IMR-90 (cell line): ENCODE measurements around the gene UBAP2L. TPM values are rescaled to one million over a fixed set of nuclear protein-coding genes. Genes with fewer than 3 reads are reported as not detected.
"Not testable (repeated sequence)": the region's sequence is repeated elsewhere in the genome, so short reads cannot be mapped to it uniquely, and the experiment has no call there.

Experiments used
- ATAC-seq: fragments of 200-7000 bp; cut with Tn5 transposase; 2 replicates; pipeline ENCODE4 v1.9.1; 2020; ENCODE audit warnings: low read depth, mild to moderate bottlenecking, moderate library complexity
- BruUV-seq: library from RNA; stranded (reverse); fragments of 400-500 nt; replicated peaks from 2 replicates; lab custom pipeline; 2021; lab: Mats Ljungman, UMichigan
- CTCF ChIA-PET: fragments of 300-600 bp; formaldehyde crosslinking; extraction: SDS; loops from one replicate; lab custom pipeline; 2021; ENCODE audit warnings: antibody characterized with exemption; lab: Yijun Ruan, JAX
- POLR2A ChIA-PET: fragments of 300-600 bp; sonication (Branson Sonifier 250); formaldehyde crosslinking; loops from one replicate; lab custom pipeline; 2022; ENCODE audit warnings: antibody characterized with exemption; ENCODE audit not compliant: unreplicated experiment; lab: Charles Lee
- DNase-seq: peaks from one replicate; pipeline ENCODE4 v3.0.0; 2013
- H2AFZ ChIP-seq: replicated peaks from 2 replicates; pipeline ENCODE3; 2013; ENCODE audit warnings: low read length, mild to moderate bottlenecking; ENCODE audit not compliant: poor library complexity
- H2AK5ac ChIP-seq: 2 replicates; pipeline ENCODE4 v1.6.1; 2013; ENCODE audit warnings: low read depth, low read length, inconsistent platforms
- H2AK9ac ChIP-seq: replicated peaks from 2 replicates; pipeline ENCODE3; 2013; ENCODE audit warnings: mild to moderate bottlenecking, low read depth, low read length, moderate library complexity; ENCODE audit not compliant: poor library complexity
- H2BK120ac ChIP-seq: 2 replicates; pipeline ENCODE4 v1.6.1; 2013; ENCODE audit warnings: low read depth, low read length, inconsistent platforms
- H2BK15ac ChIP-seq: 3 replicates; pipeline ENCODE4 v1.6.1; 2013; ENCODE audit warnings: low read depth, low read length, inconsistent platforms
- H2BK20ac ChIP-seq: 2 replicates; pipeline ENCODE4 v1.6.1; 2013; ENCODE audit warnings: low read depth, mild to moderate bottlenecking, inconsistent platforms, low read length, moderate library complexity
- H2BK5ac ChIP-seq: 2 replicates; pipeline ENCODE4 v1.6.1; 2013; ENCODE audit warnings: mild to moderate bottlenecking, low read depth, low read length, inconsistent platforms; ENCODE audit not compliant: poor library complexity, severe bottlenecking
- H3K14ac ChIP-seq: replicated peaks from 2 replicates; pipeline ENCODE4 v1.6.1; 2013; ENCODE audit warnings: low read depth, low read length, inconsistent platforms
- H3K18ac ChIP-seq: 2 replicates; pipeline ENCODE4 v1.6.1; 2013; ENCODE audit warnings: low read depth, low read length, control low read depth
- H3K23ac ChIP-seq: 2 replicates; pipeline ENCODE4 v1.6.1; 2013; ENCODE audit warnings: low read depth, low read length, inconsistent platforms
- H3K27ac ChIP-seq: 2 replicates; pipeline ENCODE4 v1.5.1; 2013; ENCODE audit warnings: mild to moderate bottlenecking, control low read depth, low read length; ENCODE audit not compliant: insufficient read depth
- H3K27me3 ChIP-seq: 2 replicates; pipeline ENCODE4 v1.6.1; 2013; ENCODE audit warnings: low read length; ENCODE audit not compliant: control insufficient read depth, insufficient read depth
- H3K36me3 ChIP-seq: 2 replicates; pipeline ENCODE4 v1.6.1; 2013; ENCODE audit warnings: low read length, mixed read lengths; ENCODE audit not compliant: control insufficient read depth, insufficient read depth
- H3K4ac ChIP-seq: 2 replicates; pipeline ENCODE4 v1.6.1; 2013; ENCODE audit warnings: low read depth, low read length, inconsistent platforms
- H3K4me1 ChIP-seq: 2 replicates; pipeline ENCODE4 v1.6.1; 2013; ENCODE audit warnings: low read length, mixed read lengths; ENCODE audit not compliant: control insufficient read depth, insufficient read depth
- H3K4me2 ChIP-seq: 2 replicates; pipeline ENCODE4 v1.6.1; 2013; ENCODE audit warnings: low read depth, mild to moderate bottlenecking, control low read depth, low read length, moderate library complexity
- H3K4me3 ChIP-seq: 2 replicates; pipeline ENCODE4 v1.5.1; 2013; ENCODE audit warnings: low read depth, mild to moderate bottlenecking, control low read depth, low read length, moderate library complexity; ENCODE audit not compliant: insufficient read depth
- H3K56ac ChIP-seq: 2 replicates; pipeline ENCODE4 v1.6.1; 2013; ENCODE audit warnings: low read length, inconsistent platforms; ENCODE audit not compliant: insufficient read depth; ENCODE audit errors: extremely low read depth
- H3K79me1 ChIP-seq, 2 experiments: 2 replicates each; pipeline ENCODE4 v1.6.1; 2013; ENCODE audit warnings: low read length in 2 of 2, inconsistent platforms in 1 of 2, low read depth in 1 of 2
- H3K9ac ChIP-seq: 2 replicates; pipeline ENCODE4 v1.6.1; 2013; ENCODE audit warnings: low read depth, low read length, control low read depth
- H3K9me1 ChIP-seq: 2 replicates; pipeline ENCODE4 v1.6.1; 2013; ENCODE audit warnings: low read length, inconsistent platforms; ENCODE audit not compliant: insufficient read depth
- H3K9me3 ChIP-seq: 2 replicates; pipeline ENCODE4 v1.6.1; 2013; ENCODE audit warnings: low read length; ENCODE audit not compliant: control insufficient read depth, insufficient read depth
- H4K20me1 ChIP-seq: 2 replicates; pipeline ENCODE4 v1.6.1; 2013; ENCODE audit warnings: low read length, inconsistent platforms; ENCODE audit not compliant: insufficient read depth
- H4K5ac ChIP-seq: 2 replicates; pipeline ENCODE4 v1.6.1; 2013; ENCODE audit warnings: mild to moderate bottlenecking, low read depth, low read length, control low read depth
- H4K8ac ChIP-seq, 2 experiments: 2 replicates each; pipeline ENCODE4 v1.6.1; 2013; ENCODE audit warnings: low read depth in 2 of 2, low read length in 2 of 2, control low read depth in 1 of 2, inconsistent platforms in 1 of 2
- H4K91ac ChIP-seq: 2 replicates; pipeline ENCODE4 v1.6.1; 2013; ENCODE audit warnings: low read depth, low read length, inconsistent platforms; ENCODE audit not compliant: insufficient read depth
- WGBS, 2 experiments: methylation state at CpG; one replicate each; pipeline versions ENCODE4 v1.1.5 to v1.1.7; 2013; ENCODE audit warnings: missing lambda C conversion rate in 2 of 2; ENCODE audit not compliant: insufficient read length in 1 of 2; ENCODE audit errors: extremely low coverage in 2 of 2; 5-methylcytosine and 5-hydroxymethylcytosine counted together
- dilution Hi-C: fragments of 300-500 bp; cut with HindIII; formaldehyde crosslinking; loops from one replicate; pipeline ENCODE4 v1.14.3; 2018; ENCODE audit warnings: low sequenced_read_pairs; ENCODE audit not compliant: unreplicated experiment
- in situ Hi-C: fragments of 300-500 bp; cut with MboI; formaldehyde crosslinking; loops from 3 replicates; pipeline ENCODE4 v1.14.3; 2019; ENCODE audit warnings: low sequenced_read_pairs, inconsistent platforms, mixed read lengths
- intact Hi-C: fragments of 100-400 bp; cut with micrococcal nuclease; formaldehyde crosslinking; loops from 2 replicates; pipeline ENCODE4 v1.10.0; 2022
- polyA plus RNA-seq, 3 experiments: library from polyadenylated mRNA; depleted of rRNA; stranded (reverse); fragments of >200 nt; gene quantifications; 2 replicates each; pipeline ENCODE4 v1.2.3, GENCODE V29; 2012; ENCODE audit warnings: low replicate concordance in 1 of 3
- total RNA-seq: library from RNA; depleted of rRNA; stranded (reverse); fragments of >200 nt; gene quantifications from 2 replicates; pipeline ENCODE4 v1.2.3, GENCODE V29; 2012

Gene UBAP2L
- total and polyA plus RNA-seq, 2 of the 4 experiments (the other 2 are of a cell fraction): 57.5 to 149 TPM

GRCh38 chr1:154309136-154309535 lies 88.4 kb downstream of the UBAP2L start:
- H3K79me1 ChIP-seq, H3K27ac ChIP-seq, H4K20me1 ChIP-seq, H2AK9ac ChIP-seq, H3K18ac ChIP-seq, H3K4me3 ChIP-seq, H2AK5ac ChIP-seq, H3K4me2 ChIP-seq, H2BK15ac ChIP-seq, H4K8ac ChIP-seq, H2BK5ac ChIP-seq, ATAC-seq, in situ Hi-C loops, H3K14ac ChIP-seq, H4K91ac ChIP-seq, BruUV-seq, H4K5ac ChIP-seq, intact Hi-C loops, H2BK120ac ChIP-seq, DNase-seq, H3K4me1 ChIP-seq, H2AFZ ChIP-seq, H3K23ac ChIP-seq, H3K9me3 ChIP-seq, H3K9ac ChIP-seq, POLR2A ChIA-PET, dilution Hi-C loops, H3K36me3 ChIP-seq, H2BK20ac ChIP-seq, H3K9me1 ChIP-seq, CTCF ChIA-PET, H3K56ac ChIP-seq, H3K4ac ChIP-seq, H3K27me3 ChIP-seq: not testable (repeated sequence)
- WGBS, 2 experiments: no CpG with 5 or more reads among the region's 7 CpGs

DNA sequence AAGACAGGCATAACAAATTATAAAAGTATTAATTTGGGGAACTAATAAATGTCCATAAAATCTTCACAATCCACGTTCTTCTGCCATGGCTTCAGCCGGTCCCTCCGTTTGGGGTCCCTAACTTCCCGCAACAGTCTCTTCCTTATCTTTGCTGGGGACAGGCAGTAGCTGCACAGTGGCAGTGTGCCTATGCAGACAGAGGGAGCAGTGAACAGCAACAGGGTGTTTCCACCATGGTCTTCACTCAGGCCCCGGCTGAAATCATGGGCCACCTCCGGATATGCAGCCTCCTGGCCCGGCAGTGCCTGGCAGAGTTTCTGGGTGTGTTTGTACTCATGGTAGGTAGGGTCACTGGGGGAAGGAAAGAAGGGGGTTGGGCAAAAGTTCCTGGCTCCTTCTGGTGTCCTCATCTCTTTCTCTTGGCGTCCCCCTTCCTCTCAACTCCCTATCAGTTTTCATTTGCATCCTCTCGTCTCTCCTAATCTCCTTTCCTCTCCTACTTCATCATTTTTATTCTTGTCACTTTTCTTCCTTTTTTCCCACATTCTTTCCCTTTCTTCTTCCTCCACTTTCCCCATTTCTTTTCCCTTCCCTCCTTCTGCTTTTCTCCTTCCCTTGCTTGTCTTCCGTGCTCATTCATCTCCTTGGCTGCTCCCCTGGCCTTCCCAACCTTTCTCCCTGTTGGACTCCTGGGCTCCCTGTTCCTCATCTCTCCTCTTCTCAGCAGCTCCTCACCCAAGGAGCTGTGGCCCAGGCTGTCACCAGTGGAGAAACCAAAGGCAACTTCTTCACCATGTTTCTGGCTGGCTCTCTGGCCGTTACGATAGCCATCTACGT lies 91.7 kb downstream of the UBAP2L start:
- BruUV-seq, H3K4ac ChIP-seq, dilution Hi-C loops, H3K9ac ChIP-seq, H2AK5ac ChIP-seq, H3K4me2 ChIP-seq, H4K91ac ChIP-seq, H4K8ac ChIP-seq, H3K14ac ChIP-seq, H3K23ac ChIP-seq, DNase-seq, CTCF ChIA-PET, H2BK5ac ChIP-seq, POLR2A ChIA-PET, in situ Hi-C loops, H3K79me1 ChIP-seq, H3K18ac ChIP-seq, H3K4me1 ChIP-seq, H3K36me3 ChIP-seq, H4K20me1 ChIP-seq, H4K5ac ChIP-seq, H2AFZ ChIP-seq, H3K9me3 ChIP-seq, H2BK120ac ChIP-seq, H3K9me1 ChIP-seq, H2AK9ac ChIP-seq, H3K56ac ChIP-seq, H3K27ac ChIP-seq, intact Hi-C loops, ATAC-seq, H3K4me3 ChIP-seq, H3K27me3 ChIP-seq, H2BK15ac ChIP-seq, H2BK20ac ChIP-seq: not testable (repeated sequence)
- WGBS, 2 experiments: 17% methylated on average over 3 of the region's 13 CpGs; no CpG with 5 or more reads in 1 of the 2 experiments
